OCI-LY1 (cell line): Measurements from ENCODE around the gene EXOSC10.
A peak's percentile ranks its signal among the peaks of the same experiment; 100 is the strongest.

Experiments used
- H2AFZ ChIP-seq: fragments of 200-600 bp; sonication (generic), shearing (Covaris generic); 2 replicates; pipeline ENCODE4 v1.6.0; 2014; ENCODE audit warnings: antibody characterized with exemption, mild to moderate bottlenecking, low read length
- H3F3A ChIP-seq: fragments of 200-600 bp; sonication (generic), shearing (Covaris generic); 2 replicates; pipeline ENCODE4 v1.6.0; 2014; ENCODE audit warnings: mild to moderate bottlenecking, antibody characterized with exemption, low read length, moderate library complexity; ENCODE audit not compliant: insufficient read depth
- H3K27ac ChIP-seq: fragments of 200-600 bp; sonication (generic); 2 replicates; pipeline ENCODE4 v1.5.1; 2014; ENCODE audit warnings: low read length, mixed run types, mild to moderate bottlenecking, low read depth; ENCODE audit not compliant: poor library complexity, severe bottlenecking
- H3K27me3 ChIP-seq: fragments of 200-600 bp; sonication (generic); 2 replicates; pipeline ENCODE4 v1.6.0; 2014; ENCODE audit warnings: antibody characterized with exemption, mild to moderate bottlenecking, low read length, moderate library complexity; ENCODE audit not compliant: insufficient read depth
- H3K36me3 ChIP-seq: fragments of 200-600 bp; sonication (generic); 2 replicates; pipeline ENCODE4 v1.6.1; 2014; ENCODE audit warnings: mild to moderate bottlenecking, antibody characterized with exemption, low read length, moderate library complexity, mixed read lengths; ENCODE audit not compliant: insufficient read depth
- H3K4me1 ChIP-seq: fragments of 200-600 bp; sonication (generic); 2 replicates; pipeline ENCODE4 v1.5.1; 2014; ENCODE audit warnings: mild to moderate bottlenecking, low read length, moderate library complexity; ENCODE audit not compliant: insufficient read depth, severe bottlenecking
- H3K4me2 ChIP-seq: fragments of 200-600 bp; sonication (generic), shearing (Covaris generic); 2 replicates; pipeline ENCODE4 v1.6.1; 2014; ENCODE audit warnings: low read length
- H3K4me3 ChIP-seq: fragments of 200-600 bp; sonication (generic); 2 replicates; pipeline ENCODE4 v1.5.1; 2014; ENCODE audit warnings: low read length, low read depth, mild to moderate bottlenecking, mixed read lengths; ENCODE audit not compliant: poor library complexity, severe bottlenecking
- H3K79me2 ChIP-seq: fragments of 200-600 bp; shearing (Covaris generic); 2 replicates; pipeline ENCODE4 v1.6.1; 2016; ENCODE audit warnings: mixed run types, low read length, mixed read lengths; ENCODE audit not compliant: insufficient read depth
- H3K9ac ChIP-seq: fragments of 200-600 bp; sonication (generic), shearing (Covaris generic); 2 replicates; pipeline ENCODE4 v1.6.1; 2014; ENCODE audit warnings: mild to moderate bottlenecking, low read length, mixed read lengths
- H3K9me2 ChIP-seq: fragments of 200-600 bp; sonication (generic), shearing (Covaris generic); 2 replicates; pipeline ENCODE4 v1.6.1; 2014; ENCODE audit warnings: low read depth, mild to moderate bottlenecking, low read length, mixed read lengths
- H3K9me3 ChIP-seq: fragments of 200-600 bp; shearing (Covaris generic); 2 replicates; pipeline ENCODE4 v1.6.1; 2014; ENCODE audit warnings: low read length, mixed read lengths
- H4K20me1 ChIP-seq: fragments of 200-600 bp; sonication (generic), shearing (Covaris generic); 2 replicates; pipeline ENCODE4 v1.6.0; 2016; ENCODE audit warnings: mild to moderate bottlenecking, low read length; ENCODE audit not compliant: insufficient read depth
- EZH2 ChIP-seq: fragments of 200-600 bp; sonication (generic), shearing (Covaris generic); IDR thresholded peaks from 2 replicates; pipeline ENCODE4 v1.8.0; 2017; ENCODE audit warnings: borderline replicate concordance, mixed run types, mild to moderate bottlenecking, antibody characterized with exemption, low read length, moderate library complexity, mixed read lengths
- TF ChIP-seq, protein P1 (sequence below): fragments of 200-600 bp; sonication (generic), shearing (Covaris generic); IDR thresholded peaks from 2 replicates; pipeline ENCODE4 v1.5.1; 2017; ENCODE audit warnings: mild to moderate bottlenecking, antibody characterized with exemption, low read length, moderate library complexity, mixed read lengths

Gene EXOSC10

DNA sequence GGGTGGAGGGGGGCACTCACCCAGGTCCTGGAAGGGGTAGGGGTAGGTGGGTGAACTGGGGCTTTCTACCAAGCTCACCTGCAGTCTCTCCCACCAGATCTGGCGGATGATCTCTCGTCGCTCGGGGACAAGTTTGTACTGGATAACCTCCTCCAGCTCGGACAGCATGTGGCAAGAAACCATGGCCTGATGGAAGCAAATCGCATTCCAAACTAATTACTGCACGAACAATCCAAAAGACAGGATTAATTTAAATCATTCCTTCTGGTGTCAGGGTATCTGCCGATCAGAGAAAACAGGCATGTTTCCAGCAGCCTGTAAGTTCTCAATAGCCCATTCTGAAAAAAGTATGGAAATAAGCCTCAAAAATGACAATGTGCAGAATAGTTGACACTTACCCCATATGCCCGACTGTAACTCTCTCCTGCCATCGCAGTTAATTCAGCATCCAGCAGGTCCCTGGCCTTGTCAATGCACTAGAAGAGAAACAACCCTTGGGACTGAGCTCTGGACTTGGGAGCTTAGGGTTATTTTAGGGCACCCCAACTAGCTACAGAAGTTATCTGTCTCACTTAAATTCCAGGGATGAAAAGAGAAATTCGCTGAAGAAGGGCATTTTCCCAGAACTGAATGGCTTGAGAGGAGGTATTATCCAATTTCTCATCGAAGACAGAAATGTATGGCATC lies 45.0 kb upstream of the EXOSC10 start:
- peak overlapping the region; percentile 93 for H3K27ac ChIP-seq
- TF ChIP-seq, protein P1, sequence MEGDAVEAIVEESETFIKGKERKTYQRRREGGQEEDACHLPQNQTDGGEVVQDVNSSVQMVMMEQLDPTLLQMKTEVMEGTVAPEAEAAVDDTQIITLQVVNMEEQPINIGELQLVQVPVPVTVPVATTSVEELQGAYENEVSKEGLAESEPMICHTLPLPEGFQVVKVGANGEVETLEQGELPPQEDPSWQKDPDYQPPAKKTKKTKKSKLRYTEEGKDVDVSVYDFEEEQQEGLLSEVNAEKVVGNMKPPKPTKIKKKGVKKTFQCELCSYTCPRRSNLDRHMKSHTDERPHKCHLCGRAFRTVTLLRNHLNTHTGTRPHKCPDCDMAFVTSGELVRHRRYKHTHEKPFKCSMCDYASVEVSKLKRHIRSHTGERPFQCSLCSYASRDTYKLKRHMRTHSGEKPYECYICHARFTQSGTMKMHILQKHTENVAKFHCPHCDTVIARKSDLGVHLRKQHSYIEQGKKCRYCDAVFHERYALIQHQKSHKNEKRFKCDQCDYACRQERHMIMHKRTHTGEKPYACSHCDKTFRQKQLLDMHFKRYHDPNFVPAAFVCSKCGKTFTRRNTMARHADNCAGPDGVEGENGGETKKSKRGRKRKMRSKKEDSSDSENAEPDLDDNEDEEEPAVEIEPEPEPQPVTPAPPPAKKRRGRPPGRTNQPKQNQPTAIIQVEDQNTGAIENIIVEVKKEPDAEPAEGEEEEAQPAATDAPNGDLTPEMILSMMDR, result no peak
- no peak for TF ChIP-seq EZH2
- no peaks in the 10 kb centered on the region for H3K79me2 ChIP-seq
- H3K4me1 ChIP-seq, result peaks cover 29% of the 10 kb centered on the region
- no peaks in the 10 kb centered on the region for H3K27me3 ChIP-seq
- no peak overlapping the region for H3K4me3 ChIP-seq
- H3K9me3 ChIP-seq, result no peaks in the 10 kb centered on the region
- peak overlapping the region; percentile 1; the same call in 1 of the 2 replicates for H3K9ac ChIP-seq
- H3K9me2 ChIP-seq, result no peaks in the 10 kb centered on the region
- H4K20me1 ChIP-seq, result no peaks in the 10 kb centered on the region
- no peak overlapping the region for H2AFZ ChIP-seq
- peaks cover 66% of the 10 kb centered on the region for H3K36me3 ChIP-seq
- H3K4me2 ChIP-seq, result peak overlapping the region; percentile 29; the same call in 1 of the 2 replicates
- H3F3A ChIP-seq, result no peaks in the 10 kb centered on the region; the same call in 1 of the 2 replicates

DNA sequence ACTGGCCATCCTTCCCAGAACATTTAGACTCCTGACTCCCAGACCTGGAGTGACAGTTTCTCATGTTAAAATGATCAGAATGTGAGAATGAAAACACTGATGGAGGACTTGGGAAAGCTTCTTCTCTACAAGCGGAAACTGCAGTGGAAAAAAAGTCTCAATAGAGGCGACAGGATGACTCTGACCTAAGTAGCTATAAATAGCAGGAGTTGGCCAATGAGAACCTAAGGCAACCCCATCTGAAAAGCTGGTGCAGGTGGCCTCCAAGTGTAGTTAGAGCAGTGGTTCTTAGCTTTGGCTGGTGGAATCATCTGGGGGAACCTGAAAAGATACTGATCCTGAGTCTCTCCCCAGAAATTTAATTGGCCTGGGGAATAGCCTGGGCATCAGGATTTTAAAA lies 44.2 kb upstream of the EXOSC10 start:
- Histone ChIP-seq H3K27ac (peak overlapping the region; percentile 93), H3K4me3 (no peak overlapping the region), H3K4me2 (peak overlapping the region; percentile 29), H3K79me2 (no peaks in the 10 kb centered on the region), H3K4me1 (peaks cover 29% of the 10 kb centered on the region), H3K36me3 (peaks cover 65% of the 10 kb centered on the region), H3K27me3 (no peaks in the 10 kb centered on the region), H3F3A (no peaks in the 10 kb centered on the region; the same call in 1 of the 2 replicates), H4K20me1 (no peaks in the 10 kb centered on the region), H2AFZ (no peak overlapping the region), H3K9ac (peak overlapping the region; percentile 57), H3K9me2 (no peaks in the 10 kb centered on the region), H3K9me3 (no peaks in the 10 kb centered on the region)
- TF ChIP-seq, protein P1, result no peak
- no peak for TF ChIP-seq EZH2

DNA sequence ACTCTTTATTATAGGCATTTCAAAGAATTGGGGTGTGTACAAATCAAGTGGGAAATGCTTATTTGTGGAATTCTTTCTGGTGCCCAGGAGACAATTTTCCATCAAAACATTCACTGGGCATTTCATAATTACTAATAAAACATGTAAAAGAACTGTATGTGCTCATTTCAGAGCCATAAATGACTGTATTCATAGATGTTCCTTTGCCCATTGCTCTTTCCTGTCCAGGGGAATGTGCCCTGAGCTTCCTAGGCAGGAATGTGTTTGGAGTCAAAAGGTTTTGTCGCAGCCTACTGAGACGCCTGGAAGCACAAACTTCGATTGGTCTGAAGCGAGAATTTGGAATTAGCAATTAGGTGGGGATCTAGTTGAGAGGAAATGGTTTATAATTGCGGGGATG lies 43.7 kb upstream of the EXOSC10 start:
- no peaks in the 10 kb centered on the region; the same call in 1 of the 2 replicates for H3F3A ChIP-seq
- peak overlapping the region; percentile 93 for H3K27ac ChIP-seq
- H4K20me1 ChIP-seq, result no peaks in the 10 kb centered on the region
- H3K36me3 ChIP-seq, result peaks cover 70% of the 10 kb centered on the region
- no peaks in the 10 kb centered on the region for H3K9me2 ChIP-seq
- H3K27me3 ChIP-seq, result no peaks in the 10 kb centered on the region
- H3K9ac ChIP-seq, result peak overlapping the region; percentile 57
- peak overlapping the region; percentile 26; the same call in 1 of the 2 replicates for H3K4me2 ChIP-seq
- no peak overlapping the region for H3K4me3 ChIP-seq
- H3K4me1 ChIP-seq, result peaks cover 29% of the 10 kb centered on the region
- TF ChIP-seq, protein P1, result no peak
- TF ChIP-seq EZH2, result no peak
- no peaks in the 10 kb centered on the region for H3K79me2 ChIP-seq
- H3K9me3 ChIP-seq, result no peaks in the 10 kb centered on the region
- no peak overlapping the region for H2AFZ ChIP-seq
